Endothelial cell (in vitro differentiated cells): ENCODE results near the gene OFD1. TPM values are rescaled to one million over a fixed set of nuclear protein-coding genes. Genes with fewer than 3 reads are reported as not detected.

Experiments used
- DNase-seq: peaks from one replicate; pipeline ENCODE4 v3.0.0; 2021; ENCODE audit warnings: low spot score
- H3K27ac Mint-ChIP-seq: one replicate; pipeline ENCODE4 v1.8.0; 2021; ENCODE audit warnings: mixed read lengths, inconsistent platforms; ENCODE audit not compliant: unreplicated experiment
- H3K27me3 Mint-ChIP-seq: one replicate; pipeline ENCODE4 v1.8.0; 2021; ENCODE audit warnings: mild to moderate bottlenecking, moderate library complexity, mixed read lengths, inconsistent platforms; ENCODE audit not compliant: unreplicated experiment
- H3K36me3 Mint-ChIP-seq: one replicate; pipeline ENCODE4 v1.8.0; 2021; ENCODE audit warnings: mild to moderate bottlenecking, low read depth, mixed read lengths, inconsistent platforms; ENCODE audit not compliant: unreplicated experiment
- H3K4me1 Mint-ChIP-seq: one replicate; pipeline ENCODE4 v1.8.0; 2021; ENCODE audit warnings: mild to moderate bottlenecking, mixed read lengths, inconsistent platforms; ENCODE audit not compliant: unreplicated experiment
- H3K4me3 Mint-ChIP-seq: one replicate; pipeline ENCODE4 v1.8.0; 2021; ENCODE audit warnings: mild to moderate bottlenecking, mixed read lengths, inconsistent platforms; ENCODE audit not compliant: unreplicated experiment
- H3K9me3 Mint-ChIP-seq: one replicate; pipeline ENCODE4 v1.8.0; 2021; ENCODE audit warnings: mixed read lengths, inconsistent platforms; ENCODE audit not compliant: unreplicated experiment
- CTCF ChIP-seq: fragments of 200-600 bp; sonication (generic); IDR thresholded peaks from one replicate; pipeline ENCODE4 v1.5.0; 2021; ENCODE audit warnings: antibody characterized with exemption; ENCODE audit not compliant: unreplicated experiment
- total RNA-seq: library from RNA; stranded (reverse); fragmentation: NEBNext Ultra II Directional; extraction: Animal tissue kit (Norgen Biotek cat#: 25700); gene quantifications from one replicate; pipeline ENCODE4 v1.2.1, GENCODE V29; 2021; ENCODE audit not compliant: unreplicated experiment

Gene OFD1
- total RNA-seq, 1 donor from 2014 or later: 17.7 TPM

- DNase-seq: no peak
- no peaks in the 10 kb centered on the region for H3K9me3 Mint-ChIP-seq
- H3K27ac Mint-ChIP-seq: peak overlapping the region; percentile 14
- H3K4me1 Mint-ChIP-seq: peaks cover 16% of the 10 kb centered on the region
- no peak for TF ChIP-seq CTCF
- peaks cover 2% of the 10 kb centered on the region for H3K27me3 Mint-ChIP-seq
- H3K36me3 Mint-ChIP-seq: peaks cover 3% of the 10 kb centered on the region
- H3K4me3 Mint-ChIP-seq: peak overlapping the region; percentile 91
Measured at GRCh38 chrX:13732246-13733067, 2.1 kb upstream of the OFD1 start.

GRCh38 chrX:13733506-13733905, 1.0 kb upstream of the OFD1 start:
- Mint-ChIP-seq H3K27me3 (peaks cover 2% of the 10 kb centered on the region), H3K9me3 (no peaks in the 10 kb centered on the region), H3K36me3 (peaks cover 3% of the 10 kb centered on the region), H3K4me3 (peak overlapping the region; percentile 91), H3K27ac (peak overlapping the region; percentile 76), H3K4me1 (peaks cover 16% of the 10 kb centered on the region)
- TF ChIP-seq CTCF: no peak
- no peak for DNase-seq

GRCh38 chrX:13741695-13742094, 7.1 kb downstream of the OFD1 start:
- no peaks in the 10 kb centered on the region for H3K27me3 Mint-ChIP-seq
- no peak overlapping the region for H3K27ac Mint-ChIP-seq
- H3K4me3 Mint-ChIP-seq: no peak overlapping the region
- no peaks in the 10 kb centered on the region for H3K4me1 Mint-ChIP-seq
- H3K36me3 Mint-ChIP-seq: no peaks in the 10 kb centered on the region
- no peak for DNase-seq
- TF ChIP-seq CTCF: no peak
- no peaks in the 10 kb centered on the region for H3K9me3 Mint-ChIP-seq

GRCh38 chrX:13742397-13743176, 8.0 kb downstream of the OFD1 start:
- no peaks in the 10 kb centered on the region for H3K27me3 Mint-ChIP-seq
- no peaks in the 10 kb centered on the region for H3K36me3 Mint-ChIP-seq
- H3K4me1 Mint-ChIP-seq: no peaks in the 10 kb centered on the region
- no peak overlapping the region for H3K27ac Mint-ChIP-seq
- no peaks in the 10 kb centered on the region for H3K9me3 Mint-ChIP-seq
- H3K4me3 Mint-ChIP-seq: no peak overlapping the region
- DNase-seq: no peak
- TF ChIP-seq CTCF: no peak

GRCh38 chrX:13747836-13748235, 13.3 kb downstream of the OFD1 start:
- no peak for TF ChIP-seq CTCF
- H3K36me3 Mint-ChIP-seq: no peaks in the 10 kb centered on the region
- no peak overlapping the region for H3K4me3 Mint-ChIP-seq
- H3K27me3 Mint-ChIP-seq: no peaks in the 10 kb centered on the region
- no peaks in the 10 kb centered on the region for H3K4me1 Mint-ChIP-seq
- H3K27ac Mint-ChIP-seq: no peak overlapping the region
- no peaks in the 10 kb centered on the region for H3K9me3 Mint-ChIP-seq
- DNase-seq: peak; percentile 26
